Measurements from ENCODE around the gene KLK5.
A peak's percentile ranks its signal among the peaks of the same experiment; 100 is the strongest.
"Not testable (repeated sequence)": the region's sequence is repeated elsewhere in the genome, so short reads cannot be mapped to it uniquely, and the experiment has no call there.

Gene KLK5

DNA sequence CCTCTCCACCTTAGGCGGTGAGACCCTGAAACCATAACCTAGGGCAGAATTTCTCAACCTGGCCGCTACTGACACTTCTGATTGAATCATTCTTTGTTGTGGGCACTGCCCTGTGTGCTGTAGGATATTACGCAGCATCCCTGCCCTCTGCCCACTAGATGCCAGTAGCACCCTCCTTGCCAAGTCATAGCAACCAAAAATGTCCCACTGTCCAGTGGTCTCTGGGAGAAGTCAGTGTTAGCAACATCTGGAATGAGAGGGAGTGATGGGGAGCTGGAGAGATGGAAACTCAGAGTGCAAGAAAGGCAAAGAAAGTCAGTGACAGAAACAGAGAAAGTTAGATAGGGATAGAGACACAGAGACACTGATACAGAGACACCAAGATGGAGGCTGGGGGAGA is 55.2 kb downstream of the KLK5 start:
- no peak overlapping the region for H3K4me3 ChIP-seq (ENCODE audit: low read length)
- DNase-seq (ENCODE audit: low read depth, low spot score): no peak

DNA sequence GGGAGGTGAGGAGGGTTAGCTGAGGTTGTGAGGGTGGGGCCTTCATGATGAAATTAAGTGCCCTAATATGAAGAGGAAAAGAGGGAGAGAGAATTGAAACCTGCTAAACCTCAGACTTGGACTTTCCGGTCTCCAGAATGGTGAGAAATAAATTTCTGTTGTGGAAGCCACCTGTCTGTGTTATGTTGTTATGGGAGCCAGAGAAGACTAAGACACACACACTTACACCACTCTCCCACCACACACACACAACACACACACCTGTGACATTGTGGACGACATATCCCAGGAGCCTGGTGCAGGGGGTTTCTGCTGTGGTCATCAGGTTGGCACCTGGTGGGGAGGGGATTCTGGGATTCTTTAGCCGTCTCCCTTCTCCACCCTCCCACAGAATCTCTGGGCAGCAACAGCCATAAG is 55.6 kb downstream of the KLK5 start:
- no peak overlapping the region for H3K4me3 ChIP-seq (ENCODE audit: low read length)
- no peak for DNase-seq (ENCODE audit: low read depth, low spot score)

DNA sequence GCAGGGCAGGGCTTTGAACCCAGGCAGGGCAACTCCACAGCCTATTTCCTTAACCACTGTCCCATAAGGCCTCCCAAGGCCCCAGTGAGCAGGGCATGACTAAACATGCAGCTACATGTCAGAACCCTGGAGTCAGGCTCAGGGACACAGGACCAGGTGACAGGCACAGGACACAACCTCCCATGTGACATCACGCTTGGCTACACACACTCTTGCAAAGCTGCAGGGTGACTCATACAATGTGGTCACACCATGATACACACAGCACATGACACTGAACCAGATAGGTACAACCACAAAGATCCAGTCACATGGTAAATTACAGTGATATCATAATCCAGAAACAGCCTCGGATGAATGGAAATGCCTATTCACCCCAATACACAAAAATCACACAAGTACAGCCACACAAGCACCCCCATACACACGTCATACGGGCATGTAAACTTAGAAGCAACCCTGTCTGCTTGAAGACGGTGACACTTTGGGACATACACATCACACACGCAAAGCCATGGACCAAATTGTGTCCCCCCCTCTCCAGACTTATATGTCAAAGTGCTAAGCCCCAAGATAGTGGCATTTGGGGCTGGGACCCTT is 56.1 kb downstream of the KLK5 start:
- no peak overlapping the region for H3K4me3 ChIP-seq (ENCODE audit: low read length)
- peak; percentile 14 for DNase-seq (ENCODE audit: low read depth, low spot score)

DNA sequence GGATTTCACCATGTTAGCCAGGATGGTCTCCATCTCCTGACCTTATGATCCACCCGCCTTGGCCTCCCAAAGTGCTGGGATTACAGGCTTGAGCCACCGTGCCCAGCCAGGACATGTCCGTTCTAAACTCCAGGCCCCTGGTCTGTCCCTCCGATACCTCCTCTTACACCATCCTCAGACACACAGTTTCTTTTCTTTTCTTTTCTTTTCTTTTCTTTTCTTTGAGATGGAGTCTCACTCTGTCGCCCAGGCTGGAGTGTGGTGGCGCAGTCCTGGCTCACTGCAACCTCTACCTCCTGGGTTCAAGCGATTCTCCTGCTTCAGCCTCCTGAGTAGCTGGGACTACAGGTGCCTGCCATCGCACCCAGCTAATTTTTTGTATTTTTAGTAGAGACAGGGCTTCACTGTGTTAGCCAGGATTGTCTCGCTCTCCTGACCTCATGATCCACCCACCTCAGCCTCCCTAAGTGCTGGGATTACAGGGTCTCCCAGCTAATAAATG is 56.7 kb downstream of the KLK5 start:
- DNase-seq (ENCODE audit: low read depth, low spot score); H3K4me3 ChIP-seq (ENCODE audit: low read length): not testable (repeated sequence)

DNA sequence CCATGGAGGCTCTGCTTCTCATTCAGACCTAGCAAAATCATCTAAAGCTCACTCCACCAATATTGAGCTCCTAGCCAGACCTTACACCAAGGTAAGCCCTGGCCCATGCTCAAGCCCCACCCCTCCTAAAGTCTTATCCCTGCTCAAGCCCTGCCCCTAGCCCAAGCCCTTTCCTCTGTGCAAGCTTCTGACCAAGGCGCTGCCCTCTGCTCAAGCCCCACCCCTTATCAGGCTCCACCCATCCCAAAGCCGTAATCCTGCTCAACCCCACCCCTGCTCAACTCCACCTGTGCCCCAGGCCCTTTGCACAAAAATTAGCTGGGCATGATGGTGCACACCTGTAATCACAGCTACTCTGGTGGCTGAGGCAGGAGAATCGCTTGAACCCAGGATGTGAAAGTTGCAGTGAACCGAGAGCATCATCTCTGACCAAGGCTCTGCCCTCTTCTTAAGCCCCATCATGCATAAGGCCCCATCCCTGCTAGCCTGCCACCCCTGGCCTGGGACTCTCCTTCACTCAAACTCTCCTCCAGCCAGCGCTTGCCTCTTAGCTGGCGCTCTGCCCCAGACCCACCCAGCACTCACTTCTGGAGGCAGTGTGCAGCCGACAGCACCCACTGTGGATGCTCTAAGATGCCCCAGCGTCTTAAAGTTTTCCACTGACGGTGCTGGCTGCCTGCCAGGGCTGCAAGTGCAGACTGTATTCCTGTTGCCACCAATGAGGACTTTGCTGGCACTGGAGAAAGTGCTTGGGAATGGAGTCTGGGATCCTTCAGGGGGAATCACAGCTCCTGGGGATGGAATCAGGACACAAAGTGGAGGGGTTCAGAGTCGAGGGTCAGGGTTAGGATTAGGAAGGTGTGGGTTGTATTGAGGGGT is 58.1 kb downstream of the KLK5 start:
- no peak for DNase-seq (ENCODE audit: low read depth, low spot score)
- H3K4me3 ChIP-seq (ENCODE audit: low read length): no peak overlapping the region

Measured in Jurkat, Clone E6-1 (cell line).